ENCODE data around the gene SHB.

GRCh38 chr9:38092656-38093055 is 23.6 kb upstream of the SHB start:
- TF ChIP-seq, protein P1, sequence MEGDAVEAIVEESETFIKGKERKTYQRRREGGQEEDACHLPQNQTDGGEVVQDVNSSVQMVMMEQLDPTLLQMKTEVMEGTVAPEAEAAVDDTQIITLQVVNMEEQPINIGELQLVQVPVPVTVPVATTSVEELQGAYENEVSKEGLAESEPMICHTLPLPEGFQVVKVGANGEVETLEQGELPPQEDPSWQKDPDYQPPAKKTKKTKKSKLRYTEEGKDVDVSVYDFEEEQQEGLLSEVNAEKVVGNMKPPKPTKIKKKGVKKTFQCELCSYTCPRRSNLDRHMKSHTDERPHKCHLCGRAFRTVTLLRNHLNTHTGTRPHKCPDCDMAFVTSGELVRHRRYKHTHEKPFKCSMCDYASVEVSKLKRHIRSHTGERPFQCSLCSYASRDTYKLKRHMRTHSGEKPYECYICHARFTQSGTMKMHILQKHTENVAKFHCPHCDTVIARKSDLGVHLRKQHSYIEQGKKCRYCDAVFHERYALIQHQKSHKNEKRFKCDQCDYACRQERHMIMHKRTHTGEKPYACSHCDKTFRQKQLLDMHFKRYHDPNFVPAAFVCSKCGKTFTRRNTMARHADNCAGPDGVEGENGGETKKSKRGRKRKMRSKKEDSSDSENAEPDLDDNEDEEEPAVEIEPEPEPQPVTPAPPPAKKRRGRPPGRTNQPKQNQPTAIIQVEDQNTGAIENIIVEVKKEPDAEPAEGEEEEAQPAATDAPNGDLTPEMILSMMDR (IDR thresholded peaks at IDR 0.05) = no peak
- no peak for TF ChIP-seq POLR2A (IDR thresholded peaks at IDR 0.05)

Data from lower leg skin (tissue), 3 donors.